ENCODE data around the gene AMFR.

- no peak for TF ChIP-seq CTCF (IDR thresholded peaks at IDR 0.05 in 2 of 3, conservative IDR thresholded peaks at IDR 0.05 in 1 of 3; ENCODE audit: borderline replicate concordance in 1 of 3, insufficient read depth in 1 of 3, low read depth in 2 of 3, low read length in 2 of 3)
- TF ChIP-seq ZNF274 (IDR thresholded peaks at IDR 0.05; ENCODE audit: low read depth, low read length): no peak
- TF ChIP-seq POLR2A (IDR thresholded peaks at IDR 0.05; ENCODE audit: borderline replicate concordance, extremely low read depth, insufficient read depth, insufficient read length): no peak
- no peak for TF ChIP-seq REST (IDR thresholded peaks at IDR 0.05; ENCODE audit: low read depth)
- TF ChIP-seq EZH2 (IDR thresholded peaks at IDR 0.05): no peak
- no peak for TF ChIP-seq YY1 (IDR thresholded peaks at IDR 0.05; ENCODE audit: extremely low read depth, insufficient replicate concordance, low read depth, low read length)
- no peak for TF ChIP-seq MAX (IDR thresholded peaks at IDR 0.05)
- TF ChIP-seq EZH2phosphoT487 (IDR thresholded peaks at IDR 0.05; ENCODE audit: borderline replicate concordance): no peak
- TF ChIP-seq ATF3 (IDR thresholded peaks at IDR 0.05): no peak
- TF ChIP-seq POLR2AphosphoS5 (IDR thresholded peaks at IDR 0.05; ENCODE audit: low read depth, low read length): no peak
- no peak for TF ChIP-seq CEBPB (IDR thresholded peaks at IDR 0.05; ENCODE audit: low read depth)
- no peak for TF ChIP-seq SP1 (IDR thresholded peaks at IDR 0.05; ENCODE audit: low read depth)
These were observed 19.2 kb downstream of the AMFR start for GRCh38 chr16:56405977-56406672.

All from HCT116 (cell line).